ENCODE measurements around the gene ABLIM3. TPM values are rescaled to one million over a fixed set of nuclear protein-coding genes. Genes with fewer than 3 reads are reported as not detected.

Gene ABLIM3
- total RNA-seq, 4 donors from 2014 or later = 4.2 to 6.5 (median 4.7) TPM

- WGBS, 2 donors (ENCODE audit: low coverage in 1 of 2) = 91% methylated on average over 2 of the region's 2 CpGs; no CpG with 5 or more reads in 1 of the 2 donors
Measured at GRCh38 chr5:149239917-149240316, 98.6 kb downstream of the ABLIM3 start.

DNA sequence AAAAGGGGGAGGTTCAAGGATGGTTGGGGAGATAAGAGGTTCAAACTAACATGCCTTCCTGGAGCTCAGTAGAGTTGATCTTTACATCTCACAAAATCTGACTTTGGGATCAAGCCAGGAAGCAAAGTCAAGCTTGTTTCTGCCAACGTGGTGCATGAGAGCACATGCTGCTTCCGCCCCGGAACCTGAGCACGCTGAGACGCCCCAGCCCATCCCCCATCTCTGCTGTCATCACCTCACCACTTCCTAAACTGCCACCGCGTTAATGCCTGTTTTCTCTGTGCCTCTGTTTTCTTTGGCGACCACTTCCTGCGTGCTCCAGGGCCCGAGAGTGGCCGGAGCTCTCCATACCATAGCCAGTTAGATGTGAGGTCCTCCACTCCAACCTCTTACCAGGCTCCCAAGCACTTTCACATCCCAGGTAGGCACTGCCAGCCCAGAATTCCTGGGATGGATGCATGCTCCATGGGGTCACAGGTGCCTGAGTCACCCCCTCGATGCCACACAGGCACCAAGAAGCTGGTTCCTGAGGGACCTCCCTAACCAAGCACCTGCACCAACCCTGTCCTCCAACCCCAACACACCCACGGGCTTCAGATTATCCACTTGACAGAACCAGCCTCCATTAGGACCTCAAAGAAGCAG lies 99.2 kb downstream of the ABLIM3 start:
- intact Hi-C loops (cut with DNase I; ENCODE audit: low total_unique reads) = no loop called here
- TF ChIP-seq POLR2AphosphoS5 (IDR thresholded peaks at IDR 0.05) (no peak), EP300 (IDR thresholded peaks at IDR 0.05; ENCODE audit: low read depth) (no peak), POLR2A (IDR thresholded peaks at IDR 0.05) (no peak), CTCF (IDR thresholded peaks at IDR 0.05) (no peak)
- no peaks in the 10 kb centered on the region for H3K27me3 ChIP-seq
- no peak overlapping the region for H3K27ac ChIP-seq
- H3K36me3 ChIP-seq = no peaks in the 10 kb centered on the region
- DNase-seq = peak; percentile 56
- no peak overlapping the region for H3K4me3 ChIP-seq
- in situ Hi-C loops (cut with MboI; ENCODE audit: low pct_ligation_motif_present in 1 of 4, low pct_unique_long_range_greater_than_20kb in 1 of 4, low sequenced_read_pairs in 3 of 4) = loop anchor here in 2 of 4 donors (25.0 kb wide), 1 partner anchor 103 kb away; the partner anchor contains the start of gene ABLIM3 (in 2 of the 2)
- H3K9me3 ChIP-seq = no peaks in the 10 kb centered on the region
- no peaks in the 10 kb centered on the region for H3K4me1 ChIP-seq
- 58 to 65% methylated on average over 6 to 13 of the region's 13 CpGs for WGBS, 2 donors (ENCODE audit: low coverage in 1 of 2)

More at GRCh38 chr5:149239917-149240316, 98.6 kb downstream of the ABLIM3 start:
- Histone ChIP-seq H3K36me3 (no peaks in the 10 kb centered on the region), H3K4me3 (no peak overlapping the region), H3K27ac (no peak overlapping the region), H3K9me3 (no peaks in the 10 kb centered on the region), H3K27me3 (no peaks in the 10 kb centered on the region), H3K4me1 (no peaks in the 10 kb centered on the region)
- in situ Hi-C loops (cut with MboI; ENCODE audit: low pct_ligation_motif_present in 1 of 4, low pct_unique_long_range_greater_than_20kb in 1 of 4, low sequenced_read_pairs in 3 of 4) (loop anchor here in 3 of 4 donors (10.0 to 25.0 kb wide), 2 partner anchors 95 to 103 kb away; partner anchors contain the start of gene ABLIM3 (in 3 of the 3)), intact Hi-C loops (cut with DNase I; ENCODE audit: low total_unique reads) (no loop called here)
- TF ChIP-seq POLR2AphosphoS5 (IDR thresholded peaks at IDR 0.05) = no peak
- no peak for TF ChIP-seq POLR2A (IDR thresholded peaks at IDR 0.05)
- no peak for TF ChIP-seq CTCF (IDR thresholded peaks at IDR 0.05)
- no peak for TF ChIP-seq EP300 (IDR thresholded peaks at IDR 0.05; ENCODE audit: low read depth)
- no peak for DNase-seq

- Histone ChIP-seq H3K27ac (no peak overlapping the region), H3K27me3 (no peaks in the 10 kb centered on the region), H3K4me1 (no peaks in the 10 kb centered on the region), H3K4me3 (no peak overlapping the region), H3K36me3 (no peaks in the 10 kb centered on the region), H3K9me3 (no peaks in the 10 kb centered on the region)
- intact Hi-C loops (cut with DNase I; ENCODE audit: low total_unique reads) = no loop called here
- in situ Hi-C loops (cut with MboI; ENCODE audit: low pct_ligation_motif_present in 1 of 4, low pct_unique_long_range_greater_than_20kb in 1 of 4, low sequenced_read_pairs in 3 of 4) = loop anchor here in 2 of 4 donors (25.0 kb wide), 1 partner anchor 105 kb away; the partner anchor contains the start of gene ABLIM3 (in 2 of the 2)
- no peak for TF ChIP-seq CTCF (IDR thresholded peaks at IDR 0.05)
- TF ChIP-seq POLR2AphosphoS5 (IDR thresholded peaks at IDR 0.05) = no peak
- TF ChIP-seq EP300 (IDR thresholded peaks at IDR 0.05; ENCODE audit: low read depth) = no peak
- no peak for TF ChIP-seq POLR2A (IDR thresholded peaks at IDR 0.05)
- 86% methylated on average over 3 of the region's 3 CpGs; no CpG with 5 or more reads in 1 of the 2 donors for WGBS, 2 donors (ENCODE audit: low coverage in 1 of 2)
- DNase-seq = no peak
Measured at GRCh38 chr5:149242339-149242738, 101.0 kb downstream of the ABLIM3 start.

- in situ Hi-C loops (cut with MboI; ENCODE audit: low pct_ligation_motif_present in 1 of 4, low pct_unique_long_range_greater_than_20kb in 1 of 4, low sequenced_read_pairs in 3 of 4) (loop anchor here in 2 of 4 donors (25.0 kb wide), 1 partner anchor 110 kb away; the partner anchor contains the start of gene ABLIM3 (in 2 of the 2)), intact Hi-C loops (cut with DNase I; ENCODE audit: low total_unique reads) (no loop called here)
- 81 to 89% methylated on average over 4 of the region's 4 CpGs for WGBS, 2 donors (ENCODE audit: low coverage in 1 of 2)
- no peaks in the 10 kb centered on the region for H3K4me1 ChIP-seq
- H3K27me3 ChIP-seq = no peaks in the 10 kb centered on the region
- no peak overlapping the region for H3K27ac ChIP-seq
- no peaks in the 10 kb centered on the region for H3K9me3 ChIP-seq
- DNase-seq = no peak
- no peaks in the 10 kb centered on the region for H3K36me3 ChIP-seq
- H3K4me3 ChIP-seq = no peak overlapping the region
- no peak for TF ChIP-seq EP300 (IDR thresholded peaks at IDR 0.05; ENCODE audit: low read depth)
Measured at GRCh38 chr5:149246906-149247305, 105.6 kb downstream of the ABLIM3 start.

Measured in transverse colon (tissue), 4 donors.